Panc1 (cell line): ENCODE results near the gene RHOT2. TPM values are rescaled to one million over a fixed set of nuclear protein-coding genes. Genes with fewer than 3 reads are reported as not detected.

Source experiments
- ATAC-seq: fragments of 200-7000 bp; cut with Tn5 transposase; 2 replicates; pipeline ENCODE4 v1.9.1; 2020; ENCODE audit warnings: mild to moderate bottlenecking, moderate library complexity
- BruUV-seq: library from RNA; stranded (reverse); fragments of 400-500 nt; replicated peaks from 2 replicates; lab custom pipeline; 2021; lab: Mats Ljungman, UMichigan
- CTCF ChIA-PET: fragments of 300-600 bp; sonication (Branson Sonifier 250); formaldehyde crosslinking; loops from one replicate; lab custom pipeline; 2022; ENCODE audit warnings: antibody characterized with exemption; lab: Charles Lee
- POLR2A ChIA-PET: fragments of 300-600 bp; sonication (Branson Sonifier 250); formaldehyde crosslinking; loops from one replicate; lab custom pipeline; 2022; ENCODE audit warnings: antibody characterized with exemption; lab: Charles Lee
- DNase-seq: peaks from one replicate; pipeline ENCODE4 v3.0.0-alpha.2; 2010; ENCODE audit warnings: low read depth, low spot score
- H3K27ac ChIP-seq: 2 replicates; pipeline ENCODE4 v1.5.1; 2011; ENCODE audit warnings: mild to moderate bottlenecking, low read length, inconsistent platforms
- H3K27me3 ChIP-seq: fragments of 200-500 bp; sonication (Bioruptor generic); 2 replicates; pipeline ENCODE4 v1.6.0; 2014; ENCODE audit warnings: low read length, inconsistent platforms; ENCODE audit not compliant: control insufficient read depth, insufficient read depth
- H3K36me3 ChIP-seq: fragments of 200-500 bp; sonication (Bioruptor generic); 2 replicates; pipeline ENCODE4 v1.5.1; 2014; ENCODE audit warnings: inconsistent platforms, mild to moderate bottlenecking, low read length, moderate library complexity; ENCODE audit not compliant: control insufficient read depth, insufficient read depth
- H3K4me1 ChIP-seq: 2 replicates; pipeline ENCODE4 v1.5.1; 2011; ENCODE audit warnings: inconsistent platforms, mild to moderate bottlenecking, low read length, moderate library complexity; ENCODE audit not compliant: control insufficient read depth, insufficient read depth
- H3K4me3 ChIP-seq, 2 experiments: 2 replicates each; pipeline ENCODE4 v1.5.1; 2011 to 2012; ENCODE audit warnings: low read depth in 2 of 2, low read length in 2 of 2, mild to moderate bottlenecking in 2 of 2, inconsistent platforms in 1 of 2, moderate library complexity in 1 of 2
- H3K9me3 ChIP-seq: fragments of 200-500 bp; sonication (Bioruptor generic); 2 replicates; pipeline ENCODE4 v1.5.1; 2014; ENCODE audit warnings: low read depth, mild to moderate bottlenecking, inconsistent platforms, low read length, moderate library complexity; ENCODE audit not compliant: control insufficient read depth, insufficient read depth
- CTCF ChIP-seq: fragments of 450-650 bp; IDR thresholded peaks from 2 replicates; pipeline ENCODE4 v1.5.1; 2017; ENCODE audit warnings: mild to moderate bottlenecking
- POLR2AphosphoS5 ChIP-seq: IDR thresholded peaks from 2 replicates; pipeline ENCODE4 v1.6.1; 2012; ENCODE audit warnings: mild to moderate bottlenecking, low read depth, low read length, moderate library complexity
- REST ChIP-seq, 2 experiments: IDR thresholded peaks; 2 replicates each; pipeline ENCODE4 v1.6.1; 2011 to 2012; ENCODE audit warnings: low read depth in 2 of 2, control low read depth in 1 of 2, low read length in 1 of 2, mild to moderate bottlenecking in 1 of 2, moderate library complexity in 1 of 2; ENCODE audit not compliant: insufficient read depth in 1 of 2
- SIN3A ChIP-seq: IDR thresholded peaks from 2 replicates; pipeline ENCODE4 v1.6.1; 2012; ENCODE audit warnings: low read depth, mild to moderate bottlenecking, low read length, moderate library complexity, borderline replicate concordance; ENCODE audit not compliant: insufficient read depth
- TCF7L2 ChIP-seq: IDR thresholded peaks from 2 replicates; pipeline ENCODE4 v1.6.1; 2011; ENCODE audit warnings: mild to moderate bottlenecking, low read depth, low read length, inconsistent platforms
- in situ Hi-C: cut with HindIII; loops from 2 replicates; pipeline ENCODE4 v1.10.0; 2016; ENCODE audit warnings: low sequenced_read_pairs, low pct_unique_long_range_greater_than_20kb
- intact Hi-C: fragments of 100-400 bp; cut with micrococcal nuclease; formaldehyde crosslinking; loops from one replicate; pipeline ENCODE4 v1.10.0; 2022; ENCODE audit not compliant: unreplicated experiment
- total RNA-seq: library from RNA; stranded (reverse); gene quantifications from one replicate; pipeline ENCODE4 v1.2.1, GENCODE V29; 2021; ENCODE audit not compliant: unreplicated experiment

Gene RHOT2
- total RNA-seq, 1 experiment from 2014 or later, result 195 TPM

- DNase-seq (no peak), ATAC-seq (no peak)
- POLR2A ChIA-PET, result no interaction called here
- CTCF ChIA-PET, result no interaction called here
- BruUV-seq, result no TSS peak
- Histone ChIP-seq H3K9me3 (no peaks in the 10 kb centered on the region), H3K36me3 (peaks cover 4% of the 10 kb centered on the region; the same call in 1 of the 2 replicates), H3K4me3 (no peak overlapping the region), H3K27me3 (no peaks in the 10 kb centered on the region), H3K27ac (no peak overlapping the region), H3K4me1 (peaks cover 12% of the 10 kb centered on the region)
- TF ChIP-seq POLR2AphosphoS5, result no peak
- TF ChIP-seq REST (IDR thresholded peaks at IDR 0.05; ENCODE audit: insufficient read depth in 1 of 2, low read depth in 2 of 2, low read length in 1 of 2), result no peak
- TF ChIP-seq TCF7L2, result no peak
- no peak for TF ChIP-seq CTCF
- no peak for TF ChIP-seq SIN3A
- intact Hi-C loops (no loop called here), in situ Hi-C loops (no loop called here)
These were observed 25.8 kb downstream of the RHOT2 start for GRCh38 chr16:693766-694165.

- H3K36me3 ChIP-seq, result peaks cover 4% of the 10 kb centered on the region; the same call in 1 of the 2 replicates
- CTCF ChIA-PET, result no interaction called here
- TF ChIP-seq POLR2AphosphoS5 (no peak), TCF7L2 (no peak), SIN3A (no peak), CTCF (no peak), REST (IDR thresholded peaks at IDR 0.05; ENCODE audit: insufficient read depth in 1 of 2, low read depth in 2 of 2, low read length in 1 of 2) (no peak)
- POLR2A ChIA-PET, result no interaction called here
- H3K9me3 ChIP-seq, result no peaks in the 10 kb centered on the region
- H3K4me3 ChIP-seq, result no peak overlapping the region
- no peaks in the 10 kb centered on the region for H3K27me3 ChIP-seq
- DNase-seq (no peak), ATAC-seq (no peak)
- H3K4me1 ChIP-seq, result peaks cover 7% of the 10 kb centered on the region
- no TSS peak for BruUV-seq
- H3K27ac ChIP-seq, result no peak overlapping the region
- intact Hi-C loops, result no loop called here
- in situ Hi-C loops, result no loop called here
These were observed 26.4 kb downstream of the RHOT2 start for GRCh38 chr16:694187-694862.
